ENCODE data around the gene PATJ. TPM values are rescaled to one million over a fixed set of nuclear protein-coding genes. Genes with fewer than 3 reads are reported as not detected.

PATJ gene
- polyA plus RNA-seq, 1 donor from 2014 or later, result 7.8 TPM

DNA sequence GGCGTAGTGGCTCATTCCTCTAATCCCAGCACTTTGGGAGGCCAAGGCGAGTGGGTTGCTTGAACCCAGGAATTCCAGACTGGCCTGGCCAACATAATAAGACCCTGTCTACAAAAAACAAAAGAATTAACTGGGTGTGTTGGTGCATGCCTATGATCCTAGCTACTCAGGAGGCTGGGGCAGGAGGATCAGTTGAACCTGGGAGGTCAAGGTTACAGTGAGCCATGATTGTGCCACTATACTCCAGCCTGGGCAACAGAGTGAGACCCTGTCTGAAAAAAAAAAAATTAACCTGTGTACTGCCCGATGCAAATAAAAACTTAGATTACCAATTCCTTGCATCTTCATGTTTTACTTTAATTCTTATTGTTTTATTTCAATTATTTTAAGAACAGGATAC lies 193.2 kb downstream of the PATJ start:
- Histone ChIP-seq H3K9me3 (ENCODE audit: low read length) (no peaks in the 10 kb centered on the region), H3F3A (ENCODE audit: insufficient read depth, low read length, poor library complexity, severe bottlenecking) (no peaks in the 10 kb centered on the region), H3K9ac (ENCODE audit: low read length) (no peak overlapping the region), H3K4me2 (ENCODE audit: low read length) (no peak overlapping the region), H4K20me1 (ENCODE audit: insufficient read depth) (no peaks in the 10 kb centered on the region), H3K79me2 (replicated peaks; ENCODE audit: insufficient read depth, low read length) (no peaks in the 10 kb centered on the region), H3K36me3 (ENCODE audit: insufficient read depth, low read length) (no peaks in the 10 kb centered on the region), H2AFZ (ENCODE audit: low read depth, low read length) (no peak overlapping the region), H3K9me2 (ENCODE audit: insufficient read depth, low read length) (no peaks in the 10 kb centered on the region), H3K27me3 (ENCODE audit: insufficient read depth, low read depth, low read length) (no peaks in the 10 kb centered on the region), H3K4me3 (ENCODE audit: low read length) (no peak overlapping the region), H3K27ac (ENCODE audit: low read length) (no peak overlapping the region)
- no peak for TF ChIP-seq SMC3 (conservative IDR thresholded peaks at IDR 0.05; ENCODE audit: poor library complexity)
- TF ChIP-seq MXI1 (conservative IDR thresholded peaks at IDR 0.05; ENCODE audit: poor library complexity, severe bottlenecking), result no peak
- TF ChIP-seq RAD21 (conservative IDR thresholded peaks at IDR 0.05), result no peak
- TF ChIP-seq, protein P1, sequence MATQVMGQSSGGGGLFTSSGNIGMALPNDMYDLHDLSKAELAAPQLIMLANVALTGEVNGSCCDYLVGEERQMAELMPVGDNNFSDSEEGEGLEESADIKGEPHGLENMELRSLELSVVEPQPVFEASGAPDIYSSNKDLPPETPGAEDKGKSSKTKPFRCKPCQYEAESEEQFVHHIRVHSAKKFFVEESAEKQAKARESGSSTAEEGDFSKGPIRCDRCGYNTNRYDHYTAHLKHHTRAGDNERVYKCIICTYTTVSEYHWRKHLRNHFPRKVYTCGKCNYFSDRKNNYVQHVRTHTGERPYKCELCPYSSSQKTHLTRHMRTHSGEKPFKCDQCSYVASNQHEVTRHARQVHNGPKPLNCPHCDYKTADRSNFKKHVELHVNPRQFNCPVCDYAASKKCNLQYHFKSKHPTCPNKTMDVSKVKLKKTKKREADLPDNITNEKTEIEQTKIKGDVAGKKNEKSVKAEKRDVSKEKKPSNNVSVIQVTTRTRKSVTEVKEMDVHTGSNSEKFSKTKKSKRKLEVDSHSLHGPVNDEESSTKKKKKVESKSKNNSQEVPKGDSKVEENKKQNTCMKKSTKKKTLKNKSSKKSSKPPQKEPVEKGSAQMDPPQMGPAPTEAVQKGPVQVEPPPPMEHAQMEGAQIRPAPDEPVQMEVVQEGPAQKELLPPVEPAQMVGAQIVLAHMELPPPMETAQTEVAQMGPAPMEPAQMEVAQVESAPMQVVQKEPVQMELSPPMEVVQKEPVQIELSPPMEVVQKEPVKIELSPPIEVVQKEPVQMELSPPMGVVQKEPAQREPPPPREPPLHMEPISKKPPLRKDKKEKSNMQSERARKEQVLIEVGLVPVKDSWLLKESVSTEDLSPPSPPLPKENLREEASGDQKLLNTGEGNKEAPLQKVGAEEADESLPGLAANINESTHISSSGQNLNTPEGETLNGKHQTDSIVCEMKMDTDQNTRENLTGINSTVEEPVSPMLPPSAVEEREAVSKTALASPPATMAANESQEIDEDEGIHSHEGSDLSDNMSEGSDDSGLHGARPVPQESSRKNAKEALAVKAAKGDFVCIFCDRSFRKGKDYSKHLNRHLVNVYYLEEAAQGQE (IDR thresholded peaks at IDR 0.05; ENCODE audit: borderline replicate concordance), result no peak
- TF ChIP-seq, protein P2, sequence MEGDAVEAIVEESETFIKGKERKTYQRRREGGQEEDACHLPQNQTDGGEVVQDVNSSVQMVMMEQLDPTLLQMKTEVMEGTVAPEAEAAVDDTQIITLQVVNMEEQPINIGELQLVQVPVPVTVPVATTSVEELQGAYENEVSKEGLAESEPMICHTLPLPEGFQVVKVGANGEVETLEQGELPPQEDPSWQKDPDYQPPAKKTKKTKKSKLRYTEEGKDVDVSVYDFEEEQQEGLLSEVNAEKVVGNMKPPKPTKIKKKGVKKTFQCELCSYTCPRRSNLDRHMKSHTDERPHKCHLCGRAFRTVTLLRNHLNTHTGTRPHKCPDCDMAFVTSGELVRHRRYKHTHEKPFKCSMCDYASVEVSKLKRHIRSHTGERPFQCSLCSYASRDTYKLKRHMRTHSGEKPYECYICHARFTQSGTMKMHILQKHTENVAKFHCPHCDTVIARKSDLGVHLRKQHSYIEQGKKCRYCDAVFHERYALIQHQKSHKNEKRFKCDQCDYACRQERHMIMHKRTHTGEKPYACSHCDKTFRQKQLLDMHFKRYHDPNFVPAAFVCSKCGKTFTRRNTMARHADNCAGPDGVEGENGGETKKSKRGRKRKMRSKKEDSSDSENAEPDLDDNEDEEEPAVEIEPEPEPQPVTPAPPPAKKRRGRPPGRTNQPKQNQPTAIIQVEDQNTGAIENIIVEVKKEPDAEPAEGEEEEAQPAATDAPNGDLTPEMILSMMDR (IDR thresholded peaks at IDR 0.05; ENCODE audit: poor library complexity, severe bottlenecking), result no peak
- no peak for TF ChIP-seq EZH2 (IDR thresholded peaks at IDR 0.05; ENCODE audit: borderline replicate concordance, insufficient read depth, low read length, poor library complexity, severe bottlenecking)
- no peak for TF ChIP-seq EP300 (conservative IDR thresholded peaks at IDR 0.05; ENCODE audit: poor library complexity, severe bottlenecking)
- no peak for TF ChIP-seq TAF1 (IDR thresholded peaks at IDR 0.05; ENCODE audit: low read depth)
- no peak for TF ChIP-seq POLR2AphosphoS5 (IDR thresholded peaks at IDR 0.05)

DNA sequence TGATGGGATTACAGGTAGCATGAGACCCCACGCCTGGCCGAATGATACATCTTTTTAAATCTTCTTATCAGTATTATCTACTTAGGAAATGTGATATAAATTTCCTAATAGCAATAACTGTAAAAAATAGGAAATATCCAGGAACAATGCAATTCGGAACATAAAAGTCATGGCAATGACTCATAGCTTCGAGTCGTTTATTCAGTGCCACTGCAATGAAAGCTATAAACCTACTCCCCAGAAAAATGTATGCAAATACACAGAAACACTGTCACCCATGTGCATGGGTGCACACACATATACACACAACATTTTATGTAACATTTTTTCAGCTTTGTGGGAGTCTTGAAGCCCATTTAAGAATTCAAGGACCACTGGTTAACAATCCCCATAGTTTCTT lies 194.6 kb downstream of the PATJ start:
- TF ChIP-seq POLR2AphosphoS5 (IDR thresholded peaks at IDR 0.05) (no peak), EP300 (conservative IDR thresholded peaks at IDR 0.05; ENCODE audit: poor library complexity, severe bottlenecking) (no peak), RAD21 (conservative IDR thresholded peaks at IDR 0.05) (no peak), MXI1 (conservative IDR thresholded peaks at IDR 0.05; ENCODE audit: poor library complexity, severe bottlenecking) (no peak)
- TF ChIP-seq, protein P1 (IDR thresholded peaks at IDR 0.05; ENCODE audit: borderline replicate concordance), result no peak
- TF ChIP-seq, protein P2 (IDR thresholded peaks at IDR 0.05; ENCODE audit: poor library complexity, severe bottlenecking), result no peak
- H3K4me3 ChIP-seq (ENCODE audit: low read length), result no peak overlapping the region
- no peaks in the 10 kb centered on the region for H3K79me2 ChIP-seq (replicated peaks; ENCODE audit: insufficient read depth, low read length)
- H3K27ac ChIP-seq (ENCODE audit: low read length), result no peak overlapping the region
- no peaks in the 10 kb centered on the region for H4K20me1 ChIP-seq (ENCODE audit: insufficient read depth)
- no peak overlapping the region for H3K9ac ChIP-seq (ENCODE audit: low read length)
- no peaks in the 10 kb centered on the region for H3K9me3 ChIP-seq (ENCODE audit: low read length)
- no peak overlapping the region for H2AFZ ChIP-seq (ENCODE audit: low read depth, low read length)
- no peak overlapping the region for H3K4me2 ChIP-seq (ENCODE audit: low read length)
- H3K36me3 ChIP-seq (ENCODE audit: insufficient read depth, low read length), result no peaks in the 10 kb centered on the region
- no peaks in the 10 kb centered on the region for H3F3A ChIP-seq (ENCODE audit: insufficient read depth, low read length, poor library complexity, severe bottlenecking)
- H3K9me2 ChIP-seq (ENCODE audit: insufficient read depth, low read length), result no peaks in the 10 kb centered on the region
- H3K27me3 ChIP-seq (ENCODE audit: insufficient read depth, low read depth, low read length), result no peaks in the 10 kb centered on the region

All from neural cell (in vitro differentiated cells).